Astrocyte of the spinal cord (primary cell): ENCODE measurements around the gene MLNR.

Experiments used
- DNase-seq: peaks from one replicate; pipeline ENCODE4 v3.0.0; 2011; ENCODE audit warnings: low read depth, low spot score
- H3K4me3 ChIP-seq: 2 replicates; pipeline ENCODE4 v1.5.1; 2011; ENCODE audit warnings: low read depth, mild to moderate bottlenecking, low read length, moderate library complexity
- in situ Hi-C: cut with HindIII; loops from 2 replicates; pipeline ENCODE4 v1.10.0; 2017; ENCODE audit warnings: low sequenced_read_pairs
- TF ChIP-seq, protein P1 (sequence below): IDR thresholded peaks from 2 replicates; pipeline ENCODE4 v1.5.1; 2012; ENCODE audit warnings: low read depth, mild to moderate bottlenecking, low read length, inconsistent platforms

Gene MLNR, protein sequence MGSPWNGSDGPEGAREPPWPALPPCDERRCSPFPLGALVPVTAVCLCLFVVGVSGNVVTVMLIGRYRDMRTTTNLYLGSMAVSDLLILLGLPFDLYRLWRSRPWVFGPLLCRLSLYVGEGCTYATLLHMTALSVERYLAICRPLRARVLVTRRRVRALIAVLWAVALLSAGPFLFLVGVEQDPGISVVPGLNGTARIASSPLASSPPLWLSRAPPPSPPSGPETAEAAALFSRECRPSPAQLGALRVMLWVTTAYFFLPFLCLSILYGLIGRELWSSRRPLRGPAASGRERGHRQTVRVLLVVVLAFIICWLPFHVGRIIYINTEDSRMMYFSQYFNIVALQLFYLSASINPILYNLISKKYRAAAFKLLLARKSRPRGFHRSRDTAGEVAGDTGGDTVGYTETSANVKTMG

DNA sequence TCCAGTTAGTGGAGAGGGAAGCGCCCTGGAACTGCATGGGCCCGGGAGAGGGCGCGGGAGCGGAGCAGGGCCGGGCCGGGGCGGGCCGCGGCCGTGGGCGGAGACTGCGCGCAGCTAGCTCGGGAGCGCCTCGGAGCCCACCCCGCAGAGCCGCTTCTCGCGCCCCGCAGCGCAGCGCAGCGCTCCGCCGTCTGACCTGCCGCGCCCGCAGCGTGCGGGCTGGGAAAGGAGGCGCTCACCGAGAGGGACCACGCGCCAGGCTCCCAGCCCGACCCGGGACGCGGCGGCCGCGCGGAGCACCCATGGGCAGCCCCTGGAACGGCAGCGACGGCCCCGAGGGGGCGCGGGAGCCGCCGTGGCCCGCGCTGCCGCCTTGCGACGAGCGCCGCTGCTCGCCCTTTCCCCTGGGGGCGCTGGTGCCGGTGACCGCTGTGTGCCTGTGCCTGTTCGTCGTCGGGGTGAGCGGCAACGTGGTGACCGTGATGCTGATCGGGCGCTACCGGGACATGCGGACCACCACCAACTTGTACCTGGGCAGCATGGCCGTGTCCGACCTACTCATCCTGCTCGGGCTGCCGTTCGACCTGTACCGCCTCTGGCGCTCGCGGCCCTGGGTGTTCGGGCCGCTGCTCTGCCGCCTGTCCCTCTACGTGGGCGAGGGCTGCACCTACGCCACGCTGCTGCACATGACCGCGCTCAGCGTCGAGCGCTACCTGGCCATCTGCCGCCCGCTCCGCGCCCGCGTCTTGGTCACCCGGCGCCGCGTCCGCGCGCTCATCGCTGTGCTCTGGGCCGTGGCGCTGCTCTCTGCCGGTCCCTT, at the start of gene MLNR:
MLNR (plus strand) TSS at position 303 of the 820 bp plus-strand sequence; CDS start at position 303, 0 bp downstream.
- no peak within 1 kb of the TSS for H3K4me3 ChIP-seq
- in situ Hi-C loops = no loop called here
- no peak for DNase-seq
- TF ChIP-seq, protein P1, sequence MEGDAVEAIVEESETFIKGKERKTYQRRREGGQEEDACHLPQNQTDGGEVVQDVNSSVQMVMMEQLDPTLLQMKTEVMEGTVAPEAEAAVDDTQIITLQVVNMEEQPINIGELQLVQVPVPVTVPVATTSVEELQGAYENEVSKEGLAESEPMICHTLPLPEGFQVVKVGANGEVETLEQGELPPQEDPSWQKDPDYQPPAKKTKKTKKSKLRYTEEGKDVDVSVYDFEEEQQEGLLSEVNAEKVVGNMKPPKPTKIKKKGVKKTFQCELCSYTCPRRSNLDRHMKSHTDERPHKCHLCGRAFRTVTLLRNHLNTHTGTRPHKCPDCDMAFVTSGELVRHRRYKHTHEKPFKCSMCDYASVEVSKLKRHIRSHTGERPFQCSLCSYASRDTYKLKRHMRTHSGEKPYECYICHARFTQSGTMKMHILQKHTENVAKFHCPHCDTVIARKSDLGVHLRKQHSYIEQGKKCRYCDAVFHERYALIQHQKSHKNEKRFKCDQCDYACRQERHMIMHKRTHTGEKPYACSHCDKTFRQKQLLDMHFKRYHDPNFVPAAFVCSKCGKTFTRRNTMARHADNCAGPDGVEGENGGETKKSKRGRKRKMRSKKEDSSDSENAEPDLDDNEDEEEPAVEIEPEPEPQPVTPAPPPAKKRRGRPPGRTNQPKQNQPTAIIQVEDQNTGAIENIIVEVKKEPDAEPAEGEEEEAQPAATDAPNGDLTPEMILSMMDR = peak; percentile 12

DNA sequence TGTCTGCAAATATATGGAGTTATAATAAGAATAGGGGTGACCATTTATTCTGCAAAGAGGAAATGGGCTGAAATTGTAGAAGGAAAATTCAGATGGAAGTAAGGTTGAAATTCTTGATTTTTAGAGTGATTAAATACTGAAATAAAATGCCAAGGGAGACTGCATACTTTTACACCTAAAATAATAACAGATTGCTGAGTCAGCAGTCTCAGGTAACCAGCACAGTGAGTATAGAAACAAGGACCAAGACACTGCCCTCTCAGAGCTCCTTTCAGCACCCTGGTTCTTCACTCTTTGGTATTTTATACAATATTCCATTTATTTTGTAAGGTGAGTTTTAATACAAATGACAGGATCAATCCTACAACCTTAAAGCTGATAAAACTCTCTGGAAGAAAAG, 48.8 kb upstream of the MLNR start:
- H3K4me3 ChIP-seq = no peak overlapping the region
- in situ Hi-C loops = no loop called here
- TF ChIP-seq, protein P1 = no peak
- DNase-seq = no peak

DNA sequence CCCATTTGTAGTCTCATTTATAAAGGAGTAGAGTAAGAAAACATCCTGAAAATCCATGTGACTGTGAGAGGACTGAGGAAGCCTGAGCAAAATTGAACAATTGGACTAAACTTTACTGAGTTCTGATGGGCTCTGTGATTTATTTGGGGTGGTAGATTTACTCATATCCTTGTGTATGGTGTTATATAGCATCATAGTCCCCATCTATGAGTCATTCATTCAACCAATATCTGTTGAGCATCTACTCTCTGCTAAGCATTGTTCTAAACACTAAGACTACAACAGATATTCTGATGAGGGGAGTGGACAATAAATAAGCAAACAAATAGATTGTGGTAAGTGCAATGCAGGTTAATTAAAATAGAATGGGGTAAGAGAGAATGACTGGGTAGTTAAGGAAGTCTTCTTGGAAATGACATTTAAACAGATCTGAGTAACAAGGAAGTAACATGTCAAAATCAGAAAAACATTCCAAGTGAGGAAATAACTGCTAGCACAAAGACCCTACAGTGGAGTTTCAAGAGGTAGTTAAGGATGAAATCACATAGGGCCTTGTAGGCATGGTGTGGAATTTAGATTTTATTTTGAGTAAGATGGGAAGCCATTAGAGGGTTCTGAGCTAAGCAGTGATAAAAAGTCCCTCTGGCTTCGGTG, 36.3 kb upstream of the MLNR start:
- in situ Hi-C loops = no loop called here
- H3K4me3 ChIP-seq = no peak overlapping the region
- no peak for DNase-seq
- TF ChIP-seq, protein P1 = no peak

DNA sequence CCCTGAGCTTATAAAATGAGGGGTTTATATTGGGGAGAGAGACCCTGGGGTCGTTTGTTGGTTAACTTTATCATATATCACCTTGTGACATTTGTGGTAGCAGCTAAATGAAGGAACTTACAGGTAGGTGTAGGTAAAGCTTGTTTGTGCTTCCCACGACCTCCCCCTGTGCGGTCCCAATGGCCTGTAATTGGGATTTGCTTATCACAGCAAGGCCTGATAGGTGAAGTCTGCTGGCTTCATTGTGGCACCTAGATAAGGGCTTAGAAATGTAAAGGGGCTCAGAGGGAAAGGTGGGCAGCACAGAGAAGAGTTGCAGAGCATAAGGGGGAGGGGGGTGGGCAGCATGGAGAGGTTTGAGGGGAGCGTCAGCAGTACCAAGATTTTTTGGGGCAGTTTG, 35.5 kb upstream of the MLNR start:
- H3K4me3 ChIP-seq = no peak overlapping the region
- in situ Hi-C loops = no loop called here
- TF ChIP-seq, protein P1 = no peak
- no peak for DNase-seq

DNA sequence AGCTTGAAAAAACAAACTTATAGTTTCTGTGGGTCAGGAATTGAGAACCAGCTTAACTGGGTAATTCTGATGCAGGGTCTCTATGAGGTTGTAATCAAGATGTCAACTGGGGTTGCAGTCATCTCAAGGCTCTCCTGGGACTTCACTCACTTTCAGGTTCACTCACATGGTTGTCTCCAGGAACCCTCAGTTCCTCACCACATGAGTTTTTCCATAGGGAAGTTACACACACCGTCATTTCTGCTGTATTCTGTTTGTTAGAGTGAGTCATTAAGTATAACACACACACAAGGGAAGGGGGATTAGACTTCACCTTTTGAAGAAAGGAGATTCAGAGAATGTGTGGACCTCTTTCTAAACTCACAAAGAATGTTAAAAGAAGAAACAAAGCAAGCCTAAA, 34.9 kb upstream of the MLNR start:
- no peak overlapping the region for H3K4me3 ChIP-seq
- DNase-seq = peak; percentile 13
- in situ Hi-C loops = no loop called here
- TF ChIP-seq, protein P1 = no peak

DNA sequence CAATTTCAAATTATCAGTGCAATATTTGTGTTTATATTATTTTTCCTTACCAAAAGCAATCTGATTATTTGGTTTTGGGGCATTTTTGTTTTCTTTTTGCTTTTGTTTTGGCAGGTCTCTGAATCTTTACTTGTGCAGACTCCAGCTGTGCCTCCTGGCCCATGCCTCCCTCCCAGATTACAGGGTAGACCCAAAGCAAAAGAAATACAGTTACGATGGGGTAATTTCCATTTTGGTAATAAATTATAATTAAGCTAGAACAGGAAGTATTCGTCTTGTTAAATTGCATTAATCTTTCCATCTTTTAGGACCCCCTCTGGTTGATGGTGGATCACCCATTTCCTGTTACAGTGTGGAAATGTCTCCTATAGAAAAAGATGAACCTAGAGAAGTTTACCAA, 29.2 kb upstream of the MLNR start:
- in situ Hi-C loops = no loop called here
- TF ChIP-seq, protein P1 = no peak
- H3K4me3 ChIP-seq = no peak overlapping the region
- no peak for DNase-seq
